GM23338 (cell line): ENCODE measurements around the gene PRPH. TPM values are rescaled to one million over a fixed set of nuclear protein-coding genes. Genes with fewer than 3 reads are reported as not detected.

Experiments
- ATAC-seq: fragments of 200-7000 bp; cut with Tn5 transposase; 3 replicates; pipeline ENCODE4 v1.9.1; 2020
- DNase-seq: peaks from one replicate; pipeline ENCODE4 v3.0.0-alpha.2; 2015; ENCODE audit warnings: low spot score
- H2AFZ ChIP-seq: fragments of 200-600 bp; sonication (generic); 2 replicates; pipeline ENCODE4 v1.8.0; 2016; ENCODE audit warnings: antibody characterized with exemption, mild to moderate bottlenecking, moderate library complexity
- H3F3A ChIP-seq: fragments of 200-600 bp; sonication (generic); replicated peaks from 2 replicates; pipeline ENCODE4 v1.8.0; 2017; ENCODE audit warnings: antibody characterized with exemption, mixed run types, low read depth
- H3K27ac ChIP-seq: fragments of 200-600 bp; sonication (generic); 2 replicates; pipeline ENCODE4 v1.6.1; 2016; ENCODE audit warnings: low read depth
- H3K27me3 ChIP-seq: fragments of 200-600 bp; sonication (generic); 2 replicates; pipeline ENCODE4 v1.8.0; 2016; ENCODE audit warnings: mild to moderate bottlenecking, mixed run types, moderate library complexity; ENCODE audit not compliant: insufficient read depth
- H3K36me3 ChIP-seq: fragments of 200-600 bp; sonication (generic); 2 replicates; pipeline ENCODE4 v1.8.0; 2016; ENCODE audit warnings: mild to moderate bottlenecking; ENCODE audit not compliant: insufficient read depth
- H3K4me1 ChIP-seq: fragments of 200-600 bp; sonication (generic); 2 replicates; pipeline ENCODE4 v1.8.0; 2016; ENCODE audit warnings: mild to moderate bottlenecking, moderate library complexity; ENCODE audit not compliant: insufficient read depth
- H3K4me2 ChIP-seq: fragments of 200-600 bp; sonication (generic); 2 replicates; pipeline ENCODE4 v1.7.1; 2017; ENCODE audit warnings: mixed run types
- H3K4me3 ChIP-seq: fragments of 200-600 bp; sonication (generic); 2 replicates; pipeline ENCODE4 v1.6.1; 2016; ENCODE audit warnings: mixed run types
- H3K79me2 ChIP-seq: fragments of 200-600 bp; sonication (generic); replicated peaks from 2 replicates; pipeline ENCODE4 v1.8.0; 2017; ENCODE audit warnings: mild to moderate bottlenecking; ENCODE audit not compliant: insufficient read depth
- H3K9me2 ChIP-seq: fragments of 200-600 bp; sonication (generic); 2 replicates; pipeline ENCODE4 v1.8.0; 2017; ENCODE audit not compliant: insufficient read depth
- H4K20me1 ChIP-seq: fragments of 200-600 bp; sonication (generic); replicated peaks from 2 replicates; pipeline ENCODE4 v1.8.0; 2017; ENCODE audit warnings: mild to moderate bottlenecking; ENCODE audit not compliant: insufficient read depth
- H3K27ac Mint-ChIP-seq: 2 replicates; pipeline ENCODE4 v1.8.0; 2020; ENCODE audit warnings: inconsistent platforms, mild to moderate bottlenecking, moderate library complexity, mixed read lengths
- H3K27me3 Mint-ChIP-seq: 3 replicates; pipeline ENCODE4 v1.8.0; 2022; ENCODE audit warnings: low read depth, mild to moderate bottlenecking, moderate library complexity, mixed read lengths, inconsistent platforms; ENCODE audit not compliant: insufficient read depth, poor library complexity
- H3K36me3 Mint-ChIP-seq: 3 replicates; pipeline ENCODE4 v1.8.0; 2021; ENCODE audit warnings: low read depth, mild to moderate bottlenecking, inconsistent platforms, moderate library complexity, mixed read lengths
- H3K4me1 Mint-ChIP-seq: 3 replicates; pipeline ENCODE4 v1.8.0; 2020; ENCODE audit warnings: mild to moderate bottlenecking, inconsistent platforms, mixed read lengths
- H3K4me3 Mint-ChIP-seq: 3 replicates; pipeline ENCODE4 v1.8.0; 2021; ENCODE audit warnings: moderate library complexity, mild to moderate bottlenecking, inconsistent platforms, mixed read lengths
- H3K9me3 Mint-ChIP-seq: 3 replicates; pipeline ENCODE4 v1.8.0; 2020; ENCODE audit warnings: moderate library complexity, mild to moderate bottlenecking, inconsistent platforms, mixed read lengths
- CREB1 ChIP-seq: fragments of 250-450 bp; sonication (Bioruptor Pico); IDR thresholded peaks from 2 replicates; pipeline ENCODE4 v1.5.0; 2020; ENCODE audit warnings: low read depth, mild to moderate bottlenecking, moderate library complexity
- EZH2 ChIP-seq: fragments of 200-600 bp; sonication (generic); IDR thresholded peaks from one replicate; pipeline ENCODE4 v1.8.0; 2017; ENCODE audit warnings: antibody characterized with exemption, mild to moderate bottlenecking, low read depth; ENCODE audit not compliant: unreplicated experiment
- JUNB ChIP-seq: IDR thresholded peaks from one replicate; pipeline ENCODE4 v1.6.1; 2016; ENCODE audit warnings: antibody characterized with exemption; ENCODE audit not compliant: unreplicated experiment
- NANOG ChIP-seq: IDR thresholded peaks from 2 replicates; pipeline ENCODE4 v1.6.1; 2016; ENCODE audit warnings: antibody characterized with exemption, borderline replicate concordance
- POLR2AphosphoS5 ChIP-seq: IDR thresholded peaks from 2 replicates; pipeline ENCODE4 v1.6.1; 2016; ENCODE audit warnings: antibody characterized with exemption, low read depth
- STAT1 ChIP-seq: IDR thresholded peaks from one replicate; pipeline ENCODE4 v1.6.1; 2016; ENCODE audit warnings: antibody characterized with exemption; ENCODE audit not compliant: unreplicated experiment
- ZNF114 ChIP-seq: fragments of 250-450 bp; sonication (Bioruptor Pico); IDR thresholded peaks from 2 replicates; pipeline ENCODE4 v1.5.0; 2020; ENCODE audit warnings: mild to moderate bottlenecking, moderate library complexity
- polyA plus RNA-seq: library from polyadenylated mRNA; unstranded; fragments of >200 nt; fragmentation: Nextera tagmentation; extraction: Ambion mirVana; gene quantifications from 2 replicates; pipeline ENCODE4 v1.2.1, GENCODE V29; 2016
- total RNA-seq: library from RNA; depleted of rRNA; stranded (reverse); fragments of >200 nt; shearing (Covaris generic); gene quantifications from 2 replicates; pipeline ENCODE4 v1.2.3, GENCODE V29; 2014
- TF ChIP-seq, protein P1 (sequence below): fragments of 250-450 bp; sonication (Bioruptor Pico); IDR thresholded peaks from 2 replicates; pipeline ENCODE4 v1.5.0; 2020; ENCODE audit warnings: mild to moderate bottlenecking, moderate library complexity
- TF ChIP-seq, protein P2 (sequence below): IDR thresholded peaks from 2 replicates; pipeline ENCODE4 v1.6.1; 2016; ENCODE audit warnings: antibody characterized with exemption

The PRPH gene
- total and polyA plus RNA-seq, 2 experiments from 2014 or later = 0.24 to 0.36 TPM

DNA sequence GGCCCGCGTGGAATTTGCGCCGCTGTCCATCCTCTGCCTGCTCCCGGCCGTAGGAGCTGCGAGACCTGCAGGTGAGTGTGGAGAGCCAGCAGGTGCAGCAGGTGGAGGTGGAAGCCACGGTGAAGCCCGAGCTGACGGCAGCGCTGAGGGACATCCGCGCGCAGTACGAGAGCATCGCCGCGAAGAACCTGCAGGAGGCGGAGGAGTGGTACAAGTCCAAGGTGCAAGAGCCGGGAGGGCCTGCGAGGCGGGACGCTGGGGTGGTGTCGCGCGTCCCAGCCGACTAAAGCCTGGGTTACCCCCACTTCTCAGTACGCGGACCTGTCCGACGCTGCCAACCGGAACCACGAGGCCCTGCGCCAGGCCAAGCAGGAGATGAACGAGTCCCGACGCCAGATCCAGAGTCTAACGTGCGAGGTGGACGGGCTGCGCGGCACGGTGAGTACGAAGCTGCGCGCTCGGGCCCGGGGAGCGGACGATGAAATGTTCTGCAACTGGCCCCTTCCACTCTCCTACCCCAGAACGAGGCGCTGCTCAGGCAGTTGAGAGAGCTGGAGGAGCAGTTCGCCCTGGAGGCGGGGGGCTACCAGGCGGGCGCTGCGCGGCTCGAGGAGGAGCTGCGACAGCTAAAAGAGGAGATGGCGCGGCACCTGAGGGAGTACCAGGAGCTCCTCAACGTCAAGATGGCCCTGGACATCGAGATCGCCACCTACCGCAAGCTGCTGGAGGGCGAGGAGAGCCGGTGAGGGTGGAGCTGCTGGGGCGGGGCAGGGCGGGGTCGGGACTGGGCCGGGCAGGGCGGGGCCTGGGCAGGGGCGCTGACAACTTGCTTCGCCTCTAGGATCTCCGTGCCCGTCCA is 2.1 kb downstream of the PRPH start (continued):
- TF ChIP-seq JUNB = no peak
- TF ChIP-seq, protein P1, sequence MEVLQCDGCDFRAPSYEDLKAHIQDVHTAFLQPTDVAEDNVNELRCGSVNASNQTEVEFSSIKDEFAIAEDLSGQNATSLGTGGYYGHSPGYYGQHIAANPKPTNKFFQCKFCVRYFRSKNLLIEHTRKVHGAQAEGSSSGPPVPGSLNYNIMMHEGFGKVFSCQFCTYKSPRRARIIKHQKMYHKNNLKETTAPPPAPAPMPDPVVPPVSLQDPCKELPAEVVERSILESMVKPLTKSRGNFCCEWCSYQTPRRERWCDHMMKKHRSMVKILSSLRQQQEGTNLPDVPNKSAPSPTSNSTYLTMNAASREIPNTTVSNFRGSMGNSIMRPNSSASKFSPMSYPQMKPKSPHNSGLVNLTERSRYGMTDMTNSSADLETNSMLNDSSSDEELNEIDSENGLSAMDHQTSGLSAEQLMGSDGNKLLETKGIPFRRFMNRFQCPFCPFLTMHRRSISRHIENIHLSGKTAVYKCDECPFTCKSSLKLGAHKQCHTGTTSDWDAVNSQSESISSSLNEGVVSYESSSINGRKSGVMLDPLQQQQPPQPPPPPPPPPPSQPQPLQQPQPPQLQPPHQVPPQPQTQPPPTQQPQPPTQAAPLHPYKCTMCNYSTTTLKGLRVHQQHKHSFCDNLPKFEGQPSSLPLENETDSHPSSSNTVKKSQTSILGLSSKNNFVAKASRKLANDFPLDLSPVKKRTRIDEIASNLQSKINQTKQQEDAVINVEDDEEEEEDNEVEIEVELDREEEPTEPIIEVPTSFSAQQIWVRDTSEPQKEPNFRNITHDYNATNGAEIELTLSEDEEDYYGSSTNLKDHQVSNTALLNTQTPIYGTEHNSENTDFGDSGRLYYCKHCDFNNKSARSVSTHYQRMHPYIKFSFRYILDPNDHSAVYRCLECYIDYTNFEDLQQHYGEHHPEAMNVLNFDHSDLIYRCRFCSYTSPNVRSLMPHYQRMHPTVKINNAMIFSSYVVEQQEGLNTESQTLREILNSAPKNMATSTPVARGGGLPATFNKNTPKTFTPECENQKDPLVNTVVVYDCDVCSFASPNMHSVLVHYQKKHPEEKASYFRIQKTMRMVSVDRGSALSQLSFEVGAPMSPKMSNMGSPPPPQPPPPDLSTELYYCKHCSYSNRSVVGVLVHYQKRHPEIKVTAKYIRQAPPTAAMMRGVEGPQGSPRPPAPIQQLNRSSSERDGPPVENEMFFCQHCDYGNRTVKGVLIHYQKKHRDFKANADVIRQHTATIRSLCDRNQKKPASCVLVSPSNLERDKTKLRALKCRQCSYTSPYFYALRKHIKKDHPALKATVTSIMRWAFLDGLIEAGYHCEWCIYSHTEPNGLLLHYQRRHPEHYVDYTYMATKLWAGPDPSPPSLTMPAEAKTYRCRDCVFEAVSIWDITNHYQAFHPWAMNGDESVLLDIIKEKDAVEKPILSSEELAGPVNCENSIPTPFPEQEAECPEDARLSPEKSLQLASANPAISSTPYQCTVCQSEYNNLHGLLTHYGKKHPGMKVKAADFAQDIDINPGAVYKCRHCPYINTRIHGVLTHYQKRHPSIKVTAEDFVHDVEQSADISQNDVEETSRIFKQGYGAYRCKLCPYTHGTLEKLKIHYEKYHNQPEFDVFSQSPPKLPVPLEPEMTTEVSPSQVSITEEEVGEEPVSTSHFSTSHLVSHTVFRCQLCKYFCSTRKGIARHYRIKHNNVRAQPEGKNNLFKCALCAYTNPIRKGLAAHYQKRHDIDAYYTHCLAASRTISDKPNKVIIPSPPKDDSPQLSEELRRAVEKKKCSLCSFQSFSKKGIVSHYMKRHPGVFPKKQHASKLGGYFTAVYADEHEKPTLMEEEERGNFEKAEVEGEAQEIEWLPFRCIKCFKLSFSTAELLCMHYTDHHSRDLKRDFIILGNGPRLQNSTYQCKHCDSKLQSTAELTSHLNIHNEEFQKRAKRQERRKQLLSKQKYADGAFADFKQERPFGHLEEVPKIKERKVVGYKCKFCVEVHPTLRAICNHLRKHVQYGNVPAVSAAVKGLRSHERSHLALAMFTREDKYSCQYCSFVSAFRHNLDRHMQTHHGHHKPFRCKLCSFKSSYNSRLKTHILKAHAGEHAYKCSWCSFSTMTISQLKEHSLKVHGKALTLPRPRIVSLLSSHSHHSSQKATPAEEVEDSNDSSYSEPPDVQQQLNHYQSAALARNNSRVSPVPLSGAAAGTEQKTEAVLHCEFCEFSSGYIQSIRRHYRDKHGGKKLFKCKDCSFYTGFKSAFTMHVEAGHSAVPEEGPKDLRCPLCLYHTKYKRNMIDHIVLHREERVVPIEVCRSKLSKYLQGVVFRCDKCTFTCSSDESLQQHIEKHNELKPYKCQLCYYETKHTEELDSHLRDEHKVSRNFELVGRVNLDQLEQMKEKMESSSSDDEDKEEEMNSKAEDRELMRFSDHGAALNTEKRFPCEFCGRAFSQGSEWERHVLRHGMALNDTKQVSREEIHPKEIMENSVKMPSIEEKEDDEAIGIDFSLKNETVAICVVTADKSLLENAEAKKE (CRISPR knock-in tag) = no peak

DNA sequence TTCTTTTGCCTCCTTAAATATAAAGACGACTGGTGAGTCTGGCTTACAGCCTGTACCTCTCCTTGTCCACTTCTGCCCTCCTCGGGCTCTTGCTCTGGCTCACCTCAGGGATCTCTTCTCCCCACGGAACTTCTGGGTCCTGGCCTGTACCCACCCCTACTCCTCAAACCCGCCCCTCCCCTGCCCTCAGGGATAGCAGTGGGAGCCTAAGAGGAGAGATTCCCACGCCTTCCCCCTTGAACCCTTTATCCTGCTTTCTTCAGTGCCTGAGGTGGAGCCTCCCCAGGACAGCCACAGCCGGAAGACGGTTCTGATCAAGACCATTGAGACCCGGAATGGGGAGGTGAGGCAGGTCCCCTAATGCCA is 2.7 kb downstream of the PRPH start:
- no peaks in the 10 kb centered on the region for H3K9me3 Mint-ChIP-seq
- Histone ChIP-seq H4K20me1 (no peaks in the 10 kb centered on the region), H3K4me1 (peaks cover 25% of the 10 kb centered on the region), H3K36me3 (no peaks in the 10 kb centered on the region), H2AFZ (no peak overlapping the region), H3K27me3 (peaks cover 70% of the 10 kb centered on the region), H3F3A (peaks cover 9% of the 10 kb centered on the region; the same call in 1 of the 2 replicates), H3K9me2 (no peaks in the 10 kb centered on the region), H3K79me2 (no peaks in the 10 kb centered on the region), H3K4me2 (peak overlapping the region; percentile 87), H3K4me3 (peak overlapping the region; percentile 68; the same call in 1 of the 2 replicates), H3K27ac (no peak overlapping the region)
- peak overlapping the region; percentile 63 for H3K4me3 Mint-ChIP-seq
- H3K36me3 Mint-ChIP-seq = no peaks in the 10 kb centered on the region; the same call in 2 of the 3 replicates
- peaks cover 67% of the 10 kb centered on the region for H3K27me3 Mint-ChIP-seq
- ATAC-seq = no peak; the same call in 2 of the 3 replicates
- H3K4me1 Mint-ChIP-seq = peaks cover 22% of the 10 kb centered on the region; the same call in 2 of the 3 replicates
- H3K27ac Mint-ChIP-seq = no peak overlapping the region
- TF ChIP-seq STAT1 = no peak
- TF ChIP-seq POLR2AphosphoS5 = no peak
- TF ChIP-seq, protein P2, sequence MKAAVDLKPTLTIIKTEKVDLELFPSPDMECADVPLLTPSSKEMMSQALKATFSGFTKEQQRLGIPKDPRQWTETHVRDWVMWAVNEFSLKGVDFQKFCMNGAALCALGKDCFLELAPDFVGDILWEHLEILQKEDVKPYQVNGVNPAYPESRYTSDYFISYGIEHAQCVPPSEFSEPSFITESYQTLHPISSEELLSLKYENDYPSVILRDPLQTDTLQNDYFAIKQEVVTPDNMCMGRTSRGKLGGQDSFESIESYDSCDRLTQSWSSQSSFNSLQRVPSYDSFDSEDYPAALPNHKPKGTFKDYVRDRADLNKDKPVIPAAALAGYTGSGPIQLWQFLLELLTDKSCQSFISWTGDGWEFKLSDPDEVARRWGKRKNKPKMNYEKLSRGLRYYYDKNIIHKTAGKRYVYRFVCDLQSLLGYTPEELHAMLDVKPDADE = no peak
- TF ChIP-seq NANOG = no peak
- TF ChIP-seq EZH2 = peak; percentile 34
- TF ChIP-seq CREB1 = no peak
- TF ChIP-seq ZNF114 (CRISPR knock-in tag) = no peak
- DNase-seq = no peak
